Breast epithelium (tissue), 4 donors: Measurements from ENCODE around the gene MYOZ2. TPM values are rescaled to one million over a fixed set of nuclear protein-coding genes. Genes with fewer than 3 reads are reported as not detected.
A peak's percentile ranks its signal among the peaks of the same experiment; 100 is the strongest.

Source experiments
- DNase-seq, 2 donors: peaks; one replicate each; pipeline ENCODE4 v3.0.0-alpha.2; 2019; ENCODE audit warnings: low spot score in 2 of 2
- H3K27ac ChIP-seq, 2 donors: fragments of 200-600 bp; sonication (generic) in 1 of 2; one replicate each; pipeline ENCODE4 v1.5.1; 2016 to 2019; ENCODE audit warnings: mild to moderate bottlenecking in 1 of 2
- H3K27me3 ChIP-seq, 2 donors: fragments of 200-600 bp; sonication (generic) in 1 of 2; one replicate each; pipeline versions ENCODE4 v1.5.1 to v1.6.0; 2017 to 2019; ENCODE audit warnings: control low read depth in 1 of 2, mild to moderate bottlenecking in 1 of 2
- H3K36me3 ChIP-seq: fragments of 200-600 bp; one replicate; pipeline ENCODE4 v1.5.1; 2019
- H3K4me1 ChIP-seq, 2 donors: fragments of 200-600 bp; sonication (generic); one replicate each; pipeline ENCODE4 v1.5.1; 2016 to 2019; ENCODE audit warnings: control low read depth in 1 of 2
- H3K4me3 ChIP-seq, 3 donors: fragments of 200-600 bp; sonication (generic); 1 replicate in 2 of 3; 2 replicates in 1 of 3; pipeline ENCODE4 v1.5.1; 2016 to 2019; ENCODE audit warnings: mild to moderate bottlenecking in 3 of 3, moderate library complexity in 2 of 3
- H3K9me3 ChIP-seq, 2 donors: fragments of 200-600 bp; sonication (generic) in 1 of 2; one replicate each; pipeline ENCODE4 v1.5.1; 2016 to 2019; ENCODE audit warnings: control low read depth in 1 of 2
- POLR2A ChIP-seq: fragments of 450-650 bp; IDR thresholded peaks from one replicate; pipeline ENCODE4 v1.6.1; 2016; ENCODE audit warnings: antibody characterized with exemption, mild to moderate bottlenecking, moderate library complexity
- POLR2AphosphoS5 ChIP-seq, 3 donors: sonication (generic); formaldehyde crosslinking; IDR thresholded peaks; one replicate each; pipeline ENCODE4 v1.6.1; 2017; ENCODE audit warnings: antibody characterized with exemption in 3 of 3
- intact Hi-C: fragments of 100-400 bp; cut with DNase I; formaldehyde crosslinking; loops from one replicate; pipeline ENCODE4 v1.15.1; 2023; ENCODE audit warnings: low total_unique reads
- total RNA-seq, 3 donors: library from RNA; depleted of rRNA; stranded (reverse); fragments of >200 nt; gene quantifications; one replicate each; pipeline ENCODE4 v1.1.0, GENCODE V29; 2016
- TF ChIP-seq, protein P1 (sequence below), 3 donors: fragments of 450-650 bp; IDR thresholded peaks; one replicate each; pipeline ENCODE4 v1.5.1; 2016 to 2017; ENCODE audit warnings: antibody characterized with exemption in 3 of 3, mild to moderate bottlenecking in 3 of 3, moderate library complexity in 3 of 3

The MYOZ2 gene
- total RNA-seq, 3 donors from 2014 or later, result 0.15 to 0.48 (median 0.33) TPM

DNA sequence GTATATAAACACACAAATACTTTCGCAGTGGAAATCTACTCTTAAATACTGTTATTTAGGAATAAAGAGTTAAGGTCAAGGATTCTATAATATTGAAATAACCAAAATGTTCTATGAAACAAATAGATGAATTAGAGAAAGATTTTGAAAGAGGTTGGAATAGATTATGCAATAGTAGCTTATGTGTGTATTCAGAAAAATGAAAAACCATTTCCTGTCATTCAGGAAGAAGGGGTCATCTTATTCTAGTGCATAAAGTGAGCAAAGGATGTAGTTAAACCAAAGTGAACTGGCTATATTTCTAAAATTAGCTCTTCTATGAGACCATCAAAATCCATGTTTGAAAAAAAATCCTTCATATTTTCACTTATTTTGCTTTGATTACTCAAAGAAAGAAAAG is 30.0 kb upstream of the MYOZ2 start:
- Histone ChIP-seq H3K4me3 (no peak overlapping the region), H3K27me3 (no peaks in the 10 kb centered on the region), H3K4me1 (no peaks in the 10 kb centered on the region), H3K9me3 (no peaks in the 10 kb centered on the region), H3K36me3 (no peaks in the 10 kb centered on the region), H3K27ac (peak overlapping the region; percentile 75 to 84)
- TF ChIP-seq, protein P1, sequence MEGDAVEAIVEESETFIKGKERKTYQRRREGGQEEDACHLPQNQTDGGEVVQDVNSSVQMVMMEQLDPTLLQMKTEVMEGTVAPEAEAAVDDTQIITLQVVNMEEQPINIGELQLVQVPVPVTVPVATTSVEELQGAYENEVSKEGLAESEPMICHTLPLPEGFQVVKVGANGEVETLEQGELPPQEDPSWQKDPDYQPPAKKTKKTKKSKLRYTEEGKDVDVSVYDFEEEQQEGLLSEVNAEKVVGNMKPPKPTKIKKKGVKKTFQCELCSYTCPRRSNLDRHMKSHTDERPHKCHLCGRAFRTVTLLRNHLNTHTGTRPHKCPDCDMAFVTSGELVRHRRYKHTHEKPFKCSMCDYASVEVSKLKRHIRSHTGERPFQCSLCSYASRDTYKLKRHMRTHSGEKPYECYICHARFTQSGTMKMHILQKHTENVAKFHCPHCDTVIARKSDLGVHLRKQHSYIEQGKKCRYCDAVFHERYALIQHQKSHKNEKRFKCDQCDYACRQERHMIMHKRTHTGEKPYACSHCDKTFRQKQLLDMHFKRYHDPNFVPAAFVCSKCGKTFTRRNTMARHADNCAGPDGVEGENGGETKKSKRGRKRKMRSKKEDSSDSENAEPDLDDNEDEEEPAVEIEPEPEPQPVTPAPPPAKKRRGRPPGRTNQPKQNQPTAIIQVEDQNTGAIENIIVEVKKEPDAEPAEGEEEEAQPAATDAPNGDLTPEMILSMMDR (IDR thresholded peaks at IDR 0.05), result no peak
- no peak for TF ChIP-seq POLR2A
- TF ChIP-seq POLR2AphosphoS5 (IDR thresholded peaks at IDR 0.05), result no peak
- no peak for DNase-seq
- intact Hi-C loops, result no loop called here

DNA sequence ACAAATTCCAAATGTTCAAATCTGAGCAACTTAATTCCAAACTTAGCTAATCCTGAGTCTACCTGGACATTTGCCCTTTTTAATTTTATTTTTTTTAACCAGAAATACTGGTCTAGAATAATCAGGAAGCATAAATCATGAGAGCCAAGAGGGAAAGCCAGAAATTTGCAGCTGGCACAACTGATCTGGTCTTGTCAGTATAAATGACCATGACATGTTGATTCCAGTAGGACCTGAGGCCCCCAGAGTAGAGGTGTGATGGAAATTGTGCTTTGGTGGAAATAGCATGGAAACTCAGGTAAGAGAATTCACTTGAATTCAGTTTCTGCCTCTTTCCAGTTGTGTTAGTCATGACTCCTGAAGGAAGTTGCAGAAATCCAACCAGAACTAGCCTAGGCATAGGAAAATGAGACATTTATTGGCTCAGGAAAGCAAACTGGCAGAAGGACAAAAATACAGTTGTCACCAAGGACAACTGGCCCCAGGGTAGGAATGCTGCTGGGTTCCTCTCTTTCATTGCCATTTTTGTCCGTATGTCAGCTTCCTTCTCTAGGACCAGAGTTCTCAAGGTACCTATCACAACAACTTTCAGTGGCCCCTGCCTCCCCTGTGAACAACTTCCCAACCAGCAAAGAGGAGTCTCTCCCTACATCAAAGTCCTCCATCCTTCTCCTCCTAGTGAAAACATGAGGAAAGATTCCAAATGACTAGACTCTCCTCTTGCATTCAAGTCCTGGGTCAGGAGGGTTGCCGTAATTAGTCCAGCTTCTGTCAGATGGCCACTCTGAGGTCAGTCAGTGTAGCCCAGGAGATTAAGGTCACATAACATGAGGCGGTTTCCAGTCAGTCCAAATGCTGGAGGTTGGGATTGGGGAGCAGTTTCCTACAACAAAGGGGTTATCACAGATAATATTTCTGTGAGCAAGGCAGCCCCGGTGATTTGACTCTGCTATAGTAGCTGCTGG is 29.3 kb upstream of the MYOZ2 start:
- intact Hi-C loops, result no loop called here
- peak; percentile 54 to 73 for DNase-seq
- Histone ChIP-seq H3K4me1 (no peaks in the 10 kb centered on the region), H3K27ac (peak overlapping the region; percentile 75 to 84), H3K4me3 (no peak overlapping the region), H3K27me3 (no peaks in the 10 kb centered on the region), H3K36me3 (no peaks in the 10 kb centered on the region), H3K9me3 (no peaks in the 10 kb centered on the region)
- TF ChIP-seq, protein P1 (IDR thresholded peaks at IDR 0.05), result no peak
- TF ChIP-seq POLR2A (no peak), POLR2AphosphoS5 (IDR thresholded peaks at IDR 0.05) (peak in 2 of 3 donors; percentile 14 to 51)

DNA sequence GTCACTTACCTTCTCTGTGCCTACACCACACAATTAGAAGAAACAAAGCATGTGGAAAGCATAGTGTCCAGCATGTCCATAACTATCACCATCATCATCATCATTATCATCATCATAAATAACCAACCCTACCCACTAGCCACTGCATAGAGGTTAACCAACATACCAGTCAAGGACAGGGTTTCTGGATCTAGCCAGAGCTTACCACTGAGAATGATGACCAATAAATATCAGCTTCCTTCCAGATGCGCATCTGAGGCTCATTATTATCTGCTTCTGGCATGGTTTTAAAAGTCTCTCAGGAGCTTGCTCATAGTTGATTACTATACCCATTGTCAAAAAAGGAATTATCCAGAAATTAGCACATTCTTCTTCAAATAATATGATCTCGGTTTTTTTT is 25.5 kb upstream of the MYOZ2 start:
- intact Hi-C loops, result no loop called here
- no peaks in the 10 kb centered on the region for H3K4me1 ChIP-seq
- TF ChIP-seq POLR2AphosphoS5 (IDR thresholded peaks at IDR 0.05) (no peak), POLR2A (no peak)
- TF ChIP-seq, protein P1 (IDR thresholded peaks at IDR 0.05), result no peak

DNA sequence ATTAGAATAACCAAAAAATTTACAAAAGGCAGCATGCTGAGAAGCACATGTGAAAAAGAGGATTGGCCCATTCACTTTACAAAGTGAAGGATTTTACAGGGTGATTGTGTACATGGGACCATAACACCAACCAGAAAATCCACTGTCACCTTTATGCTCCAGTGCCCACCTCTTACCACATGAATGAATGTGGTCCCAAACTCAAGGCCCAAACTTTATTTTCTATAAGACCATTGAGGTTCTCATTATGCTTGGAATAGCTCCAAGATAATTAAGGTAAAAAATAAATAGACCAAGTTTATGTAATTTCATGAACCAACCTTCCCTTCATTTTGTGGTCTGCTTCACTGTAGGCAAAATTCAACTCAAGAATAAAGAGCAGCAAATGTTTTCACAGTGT is 24.3 kb upstream of the MYOZ2 start:
- Histone ChIP-seq H3K27me3 (no peaks in the 10 kb centered on the region), H3K36me3 (no peaks in the 10 kb centered on the region), H3K27ac (no peak overlapping the region), H3K4me1 (no peaks in the 10 kb centered on the region), H3K9me3 (no peaks in the 10 kb centered on the region), H3K4me3 (no peak overlapping the region)
- intact Hi-C loops, result no loop called here
- no peak for DNase-seq
- TF ChIP-seq POLR2AphosphoS5 (IDR thresholded peaks at IDR 0.05), result no peak
- TF ChIP-seq, protein P1 (IDR thresholded peaks at IDR 0.05), result no peak
- no peak for TF ChIP-seq POLR2A

More for the DNA sequence above, 25.5 kb upstream of the MYOZ2 start:
- Histone ChIP-seq H3K27me3 (no peaks in the 10 kb centered on the region), H3K9me3 (no peaks in the 10 kb centered on the region), H3K36me3 (no peaks in the 10 kb centered on the region), H3K4me3 (no peak overlapping the region), H3K27ac (no peak overlapping the region)
- DNase-seq, result no peak

DNA sequence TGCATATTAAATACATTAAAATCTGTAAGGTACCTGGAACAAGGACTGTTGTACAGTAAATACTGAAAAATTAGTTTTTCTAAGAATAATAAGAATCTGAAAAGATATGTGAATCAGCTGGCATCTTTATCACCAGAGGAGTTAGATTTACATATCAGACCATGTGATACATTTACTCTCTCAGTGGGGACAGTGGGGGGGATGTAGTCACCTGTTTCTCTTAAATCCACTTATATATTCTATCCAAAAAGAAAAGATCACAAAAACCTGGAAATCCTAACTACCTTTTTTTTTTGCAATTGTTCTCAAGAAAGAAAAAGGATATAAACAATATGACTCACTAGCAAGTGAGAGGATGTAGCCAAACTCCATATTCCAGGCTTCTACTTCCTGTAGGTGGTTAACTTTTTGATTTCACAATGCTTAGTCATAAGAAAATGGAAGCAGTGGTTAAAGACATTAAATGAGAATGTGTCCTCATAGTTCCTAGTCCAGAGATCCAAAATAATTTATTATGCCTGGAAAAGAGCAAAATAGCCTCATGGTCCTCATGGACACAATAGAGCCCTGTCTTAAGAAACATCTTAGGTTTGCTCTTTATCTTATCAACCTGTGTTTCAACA is 22.5 kb upstream of the MYOZ2 start:
- no peaks in the 10 kb centered on the region for H3K9me3 ChIP-seq
- no peak overlapping the region for H3K4me3 ChIP-seq
- TF ChIP-seq POLR2A, result no peak
- TF ChIP-seq, protein P1 (IDR thresholded peaks at IDR 0.05), result no peak
- no peak for TF ChIP-seq POLR2AphosphoS5 (IDR thresholded peaks at IDR 0.05)
- intact Hi-C loops, result no loop called here
- no peaks in the 10 kb centered on the region for H3K4me1 ChIP-seq
- no peak for DNase-seq
- no peaks in the 10 kb centered on the region for H3K27me3 ChIP-seq
- peak overlapping the region; percentile 68 to 75 for H3K27ac ChIP-seq
- no peaks in the 10 kb centered on the region for H3K36me3 ChIP-seq
